Tongue (tissue), 2 donors: Measurements from ENCODE around the gene C22orf42. TPM values are rescaled to one million over a fixed set of nuclear protein-coding genes. Genes with fewer than 3 reads are reported as not detected.
"Not testable (repeated sequence)": the region's sequence is repeated elsewhere in the genome, so short reads cannot be mapped to it uniquely, and the experiment has no call there.

ENCODE experiments used
- DNase-seq: peaks from one replicate; pipeline ENCODE4 v3.0.0-alpha.2; 2015
- total RNA-seq: library from RNA; depleted of rRNA; stranded (reverse); fragments of >200 nt; gene quantifications from one replicate; pipeline ENCODE4 v1.2.3, GENCODE V29; 2014

Gene C22orf42, protein sequence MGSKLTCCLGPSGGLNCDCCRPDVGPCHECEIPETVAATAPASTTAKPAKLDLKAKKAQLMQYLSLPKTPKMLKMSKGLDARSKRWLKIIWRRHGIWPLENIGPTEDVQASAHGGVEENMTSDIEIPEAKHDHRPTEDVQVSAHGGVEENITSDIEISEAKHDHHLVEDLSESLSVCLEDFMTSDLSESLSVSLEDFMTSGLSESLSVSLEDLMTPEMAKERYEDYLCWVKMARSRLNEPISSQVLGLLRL
- total RNA-seq, result not detected

DNA sequence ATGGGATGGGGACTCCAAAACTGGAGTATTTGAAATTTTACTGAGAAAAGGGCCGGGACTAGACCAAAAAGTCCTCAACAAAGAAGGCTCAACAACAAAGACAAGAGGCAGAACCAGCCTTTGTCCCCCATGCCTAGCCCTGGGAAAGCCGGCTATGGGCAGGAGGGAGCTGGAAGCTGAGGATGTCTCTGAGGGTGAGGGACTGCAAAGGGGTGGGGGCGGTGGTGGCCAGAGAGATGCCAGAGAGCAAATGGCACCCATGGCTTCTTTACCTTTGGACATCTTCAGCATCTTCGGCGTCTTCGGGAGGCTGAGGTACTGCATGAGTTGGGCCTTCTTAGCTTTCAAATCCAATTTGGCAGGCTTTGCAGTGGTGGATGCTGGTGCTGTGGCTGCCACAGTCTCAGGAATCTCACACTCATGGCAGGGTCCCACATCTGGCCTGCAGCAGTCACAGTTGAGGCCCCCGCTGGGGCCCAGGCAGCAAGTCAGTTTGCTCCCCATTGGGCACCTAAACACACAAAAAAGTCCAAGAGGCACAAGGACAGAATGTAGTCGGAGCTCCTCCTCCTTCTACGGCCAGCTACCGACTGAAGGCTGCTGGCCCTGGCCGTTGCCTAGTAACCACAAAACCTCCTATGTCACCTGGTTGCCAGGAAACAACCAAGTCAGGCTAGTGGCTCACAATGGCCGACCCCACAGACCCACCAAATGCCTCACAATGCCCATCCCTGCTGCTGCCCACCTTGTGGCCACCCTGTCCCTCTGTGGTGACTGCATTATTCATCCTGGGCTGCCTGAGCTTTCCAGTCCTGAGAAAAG lies at the start of gene C22orf42:
Gene C22orf42, minus strand, starts transcription at position 592 of the 822 bp plus-strand sequence. Its CDS starts 88 bp downstream, at position 504.
- DNase-seq, result no peak

DNA sequence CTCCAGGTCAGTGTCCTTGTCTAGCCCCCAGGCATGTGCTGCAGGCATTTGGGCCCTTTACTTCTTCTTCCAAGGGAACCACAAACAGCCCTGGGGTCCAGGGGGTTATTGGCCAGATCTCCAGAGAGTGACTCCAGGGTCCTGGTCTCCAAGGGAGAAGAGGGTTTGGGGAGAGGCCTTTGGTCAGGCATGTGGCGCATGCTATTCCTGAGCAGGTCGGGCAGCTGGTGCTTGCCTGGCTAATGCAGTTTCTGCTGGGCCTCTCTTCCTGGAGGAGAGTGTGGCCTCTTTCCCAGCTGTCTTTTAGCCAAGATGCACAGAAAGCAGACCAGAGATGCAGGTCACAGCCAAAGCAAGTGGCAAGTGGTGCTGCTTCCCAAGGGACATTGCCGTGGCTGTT lies 49.6 kb upstream of the C22orf42 start:
- DNase-seq, result no peak

DNA sequence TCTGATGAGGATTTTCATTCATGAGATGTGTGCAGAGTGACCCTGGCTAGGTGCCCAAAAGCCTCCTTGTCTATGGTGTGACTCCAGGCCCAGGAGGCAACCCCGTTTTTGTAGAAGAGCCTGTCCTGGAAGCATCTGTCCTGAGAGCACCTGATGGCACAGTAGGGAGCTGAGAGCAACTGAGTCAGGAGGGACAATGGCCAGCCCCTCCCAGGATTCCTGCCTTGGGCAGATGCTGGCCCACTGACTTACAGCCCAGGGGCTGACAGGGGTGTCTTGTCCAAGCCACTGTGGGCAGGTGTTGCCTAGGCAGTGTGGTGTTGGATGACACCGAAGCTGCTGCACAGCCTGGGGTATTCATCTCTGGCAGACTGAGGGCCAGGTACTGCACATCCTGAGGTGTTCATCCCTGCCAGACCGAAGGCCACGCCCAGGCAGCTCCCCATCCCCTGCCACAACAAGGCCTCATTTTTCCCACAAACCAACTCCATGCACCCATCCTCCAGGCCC lies 48.9 kb upstream of the C22orf42 start:
- DNase-seq, result no peak

DNA sequence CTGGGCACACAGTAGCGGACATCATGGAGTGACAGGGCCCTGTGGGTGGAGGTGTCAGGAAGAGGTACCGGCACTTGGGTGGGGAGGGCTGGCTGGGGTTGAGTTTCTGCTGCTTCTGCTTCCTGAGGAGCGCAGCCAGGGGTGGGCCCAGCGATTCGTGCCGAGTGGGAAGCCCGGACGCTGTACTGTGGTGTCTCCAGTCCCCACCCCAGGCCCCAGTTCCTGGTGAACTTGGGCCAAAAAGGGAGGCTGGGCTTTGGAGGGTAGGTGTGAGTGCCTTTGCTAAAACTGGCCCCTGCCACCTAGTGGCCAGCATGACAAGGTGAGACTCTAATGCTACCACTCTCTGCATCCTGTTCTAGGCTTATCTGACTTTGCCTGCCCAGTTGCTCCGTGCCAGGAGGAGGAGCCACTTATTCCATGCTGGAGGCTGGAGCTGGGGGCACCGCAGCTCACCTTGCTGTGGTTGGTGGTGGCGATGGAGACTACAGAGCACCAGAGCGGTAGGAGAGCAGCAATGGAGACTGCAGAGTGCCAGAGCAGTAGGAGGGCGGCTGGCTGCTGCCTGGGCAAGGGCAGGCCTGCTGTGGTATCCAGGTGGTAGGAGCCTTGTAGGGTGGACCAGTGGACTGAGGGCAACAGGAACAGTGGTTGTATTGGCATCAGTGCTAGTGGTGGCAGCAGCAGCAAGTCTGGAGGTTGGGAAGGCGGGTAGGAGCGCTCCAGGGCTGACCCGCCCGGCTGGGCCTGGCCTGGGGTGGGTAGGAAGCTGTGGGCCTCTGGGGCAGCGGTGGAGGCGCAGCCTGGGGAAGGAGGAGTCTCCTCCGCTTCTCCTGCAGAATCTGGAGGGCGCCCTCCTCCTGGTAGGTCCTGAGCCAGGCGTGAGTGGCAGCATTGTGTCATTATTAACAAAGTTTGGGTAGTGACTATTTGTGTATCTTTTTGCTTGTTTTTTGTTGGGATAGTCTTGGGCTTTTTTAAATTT lies 48.0 kb upstream of the C22orf42 start:
- DNase-seq, result no peak

DNA sequence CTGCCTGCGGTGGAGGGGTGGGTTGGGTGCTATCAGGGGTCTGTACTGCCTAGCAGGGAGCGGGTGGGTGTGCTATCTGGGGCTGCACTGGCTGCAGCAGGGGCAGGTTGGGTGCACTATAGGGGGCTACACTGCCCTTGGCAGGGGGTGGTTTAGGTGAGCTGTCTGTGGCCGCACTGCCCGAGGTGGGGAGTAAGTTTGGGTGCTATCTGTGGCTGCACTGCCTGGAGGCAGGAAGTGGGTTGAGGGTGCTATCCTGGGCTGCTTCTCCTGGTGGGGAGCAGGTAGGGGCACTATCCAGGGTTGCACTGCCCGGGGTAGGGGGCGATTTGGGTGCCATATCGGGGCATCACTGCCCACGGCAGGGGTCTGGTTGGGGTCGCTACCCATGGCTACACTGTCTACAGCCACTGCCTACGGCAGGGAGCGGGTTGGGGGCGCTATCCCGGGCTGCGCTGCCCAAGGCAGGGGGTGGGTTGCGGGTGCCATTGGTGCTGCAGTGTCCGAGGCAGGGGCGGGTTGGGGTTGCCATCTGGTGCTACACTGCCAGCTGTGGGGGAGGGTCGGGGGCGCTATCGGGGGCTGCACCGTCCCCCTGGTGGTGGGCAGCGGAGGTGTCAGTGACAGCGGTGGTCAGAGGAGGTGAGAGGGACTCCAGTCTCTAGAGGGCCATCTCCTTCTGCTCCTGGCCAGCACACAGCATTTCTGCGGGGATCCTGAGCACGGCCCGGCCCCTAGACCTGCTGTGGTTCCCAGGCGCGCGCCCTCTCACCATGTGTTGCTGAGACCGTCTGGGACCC lies 47.1 kb upstream of the C22orf42 start:
- no peak for DNase-seq

DNA sequence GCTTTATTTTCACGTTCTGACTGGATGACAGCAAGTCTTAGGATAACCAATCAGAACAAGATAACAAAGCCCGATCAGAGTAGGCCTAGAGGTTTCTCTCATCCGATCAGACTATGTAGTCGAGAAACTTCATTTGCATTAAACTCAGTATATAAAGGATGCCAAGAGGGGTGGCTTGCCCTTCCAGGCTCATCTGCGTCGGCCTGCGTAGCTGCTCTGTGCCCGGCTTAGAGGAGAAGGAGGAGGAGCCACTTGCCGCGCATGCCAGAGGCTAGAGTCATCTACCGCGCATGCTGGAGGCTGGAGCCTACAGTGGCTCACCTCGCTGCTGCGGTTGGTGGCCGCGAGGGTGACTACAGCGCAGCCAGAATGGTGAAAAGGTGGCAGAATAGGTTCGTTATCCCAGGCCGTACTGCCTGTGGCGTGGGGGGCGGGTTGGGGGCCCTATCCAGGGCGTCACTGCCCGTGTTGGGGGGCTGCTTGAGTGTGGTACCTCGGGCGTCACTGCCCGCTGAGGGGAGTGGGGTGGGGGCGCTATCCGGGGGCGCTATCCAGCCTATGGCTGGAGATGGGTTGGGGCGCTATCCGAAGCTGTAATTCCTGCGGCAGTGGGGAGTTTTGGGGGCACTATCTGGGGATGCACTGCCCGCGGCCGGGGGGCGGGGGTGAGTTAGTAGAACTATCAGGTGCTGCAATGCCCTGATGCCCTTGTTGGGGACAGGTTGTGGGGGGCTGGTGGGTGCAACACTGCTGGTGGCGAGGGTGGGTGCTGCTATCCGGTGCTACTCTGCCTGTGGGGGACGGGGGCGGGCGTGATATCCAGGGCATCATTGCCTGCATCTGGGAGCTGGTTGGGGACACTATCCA lies 46.0 kb upstream of the C22orf42 start, which contains the start of gene RFPL2:
Gene RFPL2, minus strand, starts transcription at position 218 of the 867 bp plus-strand sequence. CDS start 2,622 bp downstream, outside the sequence.
- no peak for DNase-seq

DNA sequence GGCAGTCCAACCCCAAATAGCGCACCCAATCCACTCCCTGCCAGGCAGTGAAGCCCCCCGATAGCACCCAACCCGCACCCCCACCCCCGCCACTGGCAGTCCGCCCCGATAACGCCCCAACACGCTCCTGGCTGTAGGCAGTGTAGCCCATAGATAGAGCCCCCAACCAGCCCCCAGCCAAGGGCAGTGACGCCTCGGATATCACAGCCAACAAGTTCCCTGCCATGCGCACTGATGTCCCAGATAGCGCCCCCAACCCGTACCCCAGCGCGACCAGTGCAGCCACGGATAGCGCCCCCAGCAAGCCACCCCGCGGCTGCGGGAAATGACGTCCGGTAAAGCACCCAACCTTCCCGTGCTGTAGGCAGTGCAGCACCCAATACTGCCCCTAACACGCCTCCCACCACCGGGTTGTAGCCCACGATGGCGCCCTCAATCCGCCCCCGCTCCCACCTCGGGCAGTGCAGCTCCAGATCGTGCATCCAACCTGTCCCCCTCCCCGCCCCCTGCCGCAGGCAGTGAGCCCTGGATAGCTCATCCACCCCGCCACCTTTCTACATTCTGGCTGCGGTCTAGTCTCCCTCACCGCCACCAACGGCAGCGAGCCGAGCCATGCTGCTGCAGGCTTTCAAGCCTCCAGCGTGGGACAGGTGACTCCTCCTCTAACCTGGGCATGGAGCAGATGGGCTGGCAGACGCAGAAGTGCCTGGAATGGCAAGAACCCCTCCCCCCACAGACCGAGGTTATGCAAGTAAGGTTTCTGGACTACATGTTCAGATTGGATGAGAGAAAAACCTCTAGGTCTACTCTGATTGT lies 45.1 kb upstream of the C22orf42 start:
- DNase-seq, result no peak

DNA sequence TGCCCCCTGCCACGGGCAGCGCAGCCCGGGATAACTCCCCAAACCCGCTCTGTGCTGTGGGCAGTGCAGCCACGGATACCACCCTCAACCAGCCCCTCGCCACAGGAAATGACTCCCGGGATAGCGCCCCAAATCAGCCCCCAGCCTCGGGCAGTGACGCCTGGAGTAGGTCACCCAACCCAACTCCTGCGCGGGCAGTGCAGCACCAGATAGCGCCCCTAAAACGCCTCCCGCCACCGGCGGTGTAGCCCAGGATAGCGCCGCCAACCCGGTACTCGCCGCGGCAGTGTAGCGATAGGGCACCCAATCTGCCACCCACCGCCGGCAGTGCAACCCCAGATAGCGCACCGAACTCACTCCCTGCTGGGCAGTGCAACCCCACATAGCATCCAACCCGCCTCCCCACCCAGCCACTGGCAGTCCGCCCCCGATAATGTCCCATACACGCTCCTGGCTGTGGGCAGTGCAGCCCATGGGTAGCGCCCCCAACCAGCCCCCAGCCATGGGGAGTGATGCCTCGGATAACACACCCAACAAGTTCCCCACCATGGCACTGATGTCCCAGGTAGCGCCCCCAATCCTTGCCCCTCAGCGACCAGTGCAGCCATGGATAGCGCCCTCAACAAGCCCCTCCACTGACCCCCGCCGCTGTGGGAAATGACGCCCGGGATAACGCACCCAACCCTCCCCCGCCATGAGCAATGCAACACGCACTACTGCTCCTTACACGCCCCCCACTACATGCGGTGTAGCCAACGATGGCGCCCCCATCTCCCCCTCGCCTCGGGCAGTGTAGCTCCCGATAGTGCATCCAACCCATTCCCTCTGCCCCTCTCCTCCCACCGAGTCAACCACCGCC lies 44.3 kb upstream of the C22orf42 start:
- DNase-seq, result no peak

DNA sequence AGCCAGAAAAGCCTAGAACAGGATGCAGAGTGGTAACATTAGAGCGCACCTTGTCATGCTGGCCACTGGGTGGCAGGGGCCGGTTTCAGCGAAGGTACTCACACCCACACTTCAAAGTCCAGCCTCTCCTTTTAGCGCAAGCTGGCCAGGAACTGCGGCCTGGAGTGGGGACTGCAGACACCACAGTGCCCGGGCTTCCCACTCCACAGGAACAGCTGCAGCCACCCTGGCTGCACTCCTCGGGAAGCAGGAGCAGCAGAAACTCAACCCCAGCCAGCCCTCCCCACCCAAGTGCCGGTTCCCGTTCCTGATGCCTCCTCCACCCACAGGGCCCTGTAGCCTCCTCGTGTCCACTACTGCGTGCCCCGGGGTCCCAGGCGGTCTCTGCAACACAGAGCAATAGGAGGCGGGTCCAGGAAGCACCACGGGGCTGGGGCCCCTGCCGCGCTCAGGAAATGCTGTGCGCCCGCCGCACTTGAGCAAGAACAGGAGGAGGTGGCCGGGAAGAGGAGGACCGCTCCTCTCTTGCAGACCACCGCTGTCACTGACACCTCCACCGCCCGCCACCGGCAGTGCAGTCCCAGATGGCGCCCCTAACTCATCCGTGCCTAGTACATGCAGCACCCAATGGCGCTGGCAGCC lies 43.6 kb upstream of the C22orf42 start:
- DNase-seq, result peak; percentile 68

DNA sequence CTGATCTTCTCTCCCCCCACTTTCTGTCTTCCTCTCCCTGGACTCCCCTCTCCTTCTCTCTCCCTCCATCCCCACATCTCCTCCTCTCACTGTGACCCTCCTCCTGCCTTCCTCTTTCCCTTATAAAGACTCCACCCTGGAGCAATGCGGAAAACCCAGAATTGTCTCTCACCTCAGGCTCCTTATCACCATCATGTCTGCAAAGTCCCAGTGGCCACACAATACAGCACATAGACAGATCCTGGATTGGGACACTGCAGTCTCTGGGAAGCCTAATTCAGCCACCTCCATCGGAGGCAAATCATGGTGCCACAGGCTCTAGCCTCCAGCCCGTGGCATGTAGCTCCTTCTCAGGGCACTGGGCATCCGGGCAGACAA lies 43.0 kb upstream of the C22orf42 start:
- no peak for DNase-seq

DNA sequence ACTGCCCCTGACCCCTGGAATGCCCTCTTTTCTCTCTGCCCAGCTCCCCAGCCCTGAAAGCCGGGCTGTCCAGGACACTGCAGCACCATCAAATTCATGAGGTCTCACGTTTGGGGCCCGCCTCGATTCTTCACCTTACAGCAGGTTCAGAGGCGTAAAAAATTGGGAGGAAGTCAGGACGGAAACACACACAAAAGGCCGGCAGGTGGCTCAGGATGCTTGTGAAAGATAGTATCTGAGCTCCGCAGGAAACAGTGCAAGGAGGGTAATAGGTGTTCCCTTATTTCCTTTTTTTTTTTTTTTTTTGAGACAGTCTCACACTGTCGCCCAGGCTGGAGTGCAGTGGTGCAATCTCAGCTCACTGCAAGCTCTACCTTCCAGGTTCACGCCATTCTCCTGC lies 41.6 kb upstream of the C22orf42 start:
- DNase-seq, result no peak

DNA sequence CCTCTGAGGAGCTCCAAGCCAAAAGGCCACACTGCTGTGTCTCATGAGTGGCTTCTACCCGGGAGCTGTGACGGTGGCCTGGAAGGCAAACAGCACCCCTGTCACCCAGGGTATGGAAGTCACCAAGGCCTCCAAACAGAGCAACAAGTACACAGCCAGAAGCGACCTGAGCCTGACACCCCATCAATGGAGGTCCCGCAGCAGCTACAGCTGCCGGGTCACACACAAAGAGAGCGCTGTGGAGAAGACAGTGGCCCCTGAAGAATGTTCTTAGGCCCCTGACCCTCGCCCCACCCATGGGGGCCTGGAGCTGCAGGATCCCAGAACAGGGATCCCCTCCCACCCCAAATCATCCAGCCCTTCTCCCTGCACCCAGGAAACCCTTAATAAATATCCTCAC lies 40.9 kb upstream of the C22orf42 start:
- DNase-seq, result no peak

DNA sequence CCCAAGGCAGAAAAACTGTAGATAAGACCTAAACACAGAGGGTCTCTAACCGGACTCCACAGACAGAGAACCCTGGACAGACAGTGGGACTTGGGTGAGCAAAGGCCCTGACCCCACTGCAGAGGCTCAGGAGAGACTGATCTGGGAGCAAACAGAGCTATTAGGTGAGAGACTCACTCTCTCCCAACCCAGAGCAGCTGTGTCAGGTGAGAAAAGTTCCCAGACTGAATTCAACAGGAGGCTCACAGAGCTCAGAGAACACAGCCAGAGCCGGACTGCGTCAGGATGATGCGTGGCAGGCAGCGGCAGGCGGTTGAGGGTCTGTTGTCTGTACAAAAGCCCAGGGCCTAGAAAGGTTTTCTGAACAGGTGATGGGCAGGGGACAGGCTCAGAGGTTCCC lies 40.2 kb upstream of the C22orf42 start:
- DNase-seq, result no peak

DNA sequence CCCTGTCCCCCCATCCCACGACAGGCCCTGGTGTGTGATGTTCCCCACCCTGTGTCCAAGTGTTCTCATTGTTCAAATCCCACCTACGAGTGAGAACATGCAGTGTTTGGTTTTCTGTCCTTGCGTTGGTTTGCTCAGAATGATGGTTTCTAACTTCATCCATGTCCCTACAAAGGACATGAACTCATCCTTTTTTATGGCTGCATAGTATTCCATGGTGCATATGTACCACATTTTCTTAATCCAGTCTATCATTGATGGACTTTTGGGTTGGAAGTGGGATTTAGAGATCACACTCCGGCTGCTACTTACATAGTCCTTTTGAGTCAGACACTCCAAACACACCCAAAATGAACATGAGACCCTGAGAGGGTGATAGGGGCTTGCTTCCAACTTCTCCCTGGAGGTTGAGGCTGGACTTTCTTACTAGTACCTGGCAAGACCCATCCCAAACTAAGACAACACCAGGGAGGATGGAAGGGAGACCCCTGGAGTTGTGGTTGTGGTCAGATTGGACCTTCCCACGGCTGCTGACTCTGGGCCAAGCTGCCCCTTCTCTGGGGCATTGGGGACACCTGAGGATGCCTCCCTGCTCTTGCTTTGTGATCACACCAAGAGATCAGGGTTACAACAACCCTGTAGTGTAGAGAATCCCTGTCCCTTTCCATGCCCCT lies 38.6 kb upstream of the C22orf42 start:
- DNase-seq, result not testable (repeated sequence)

DNA sequence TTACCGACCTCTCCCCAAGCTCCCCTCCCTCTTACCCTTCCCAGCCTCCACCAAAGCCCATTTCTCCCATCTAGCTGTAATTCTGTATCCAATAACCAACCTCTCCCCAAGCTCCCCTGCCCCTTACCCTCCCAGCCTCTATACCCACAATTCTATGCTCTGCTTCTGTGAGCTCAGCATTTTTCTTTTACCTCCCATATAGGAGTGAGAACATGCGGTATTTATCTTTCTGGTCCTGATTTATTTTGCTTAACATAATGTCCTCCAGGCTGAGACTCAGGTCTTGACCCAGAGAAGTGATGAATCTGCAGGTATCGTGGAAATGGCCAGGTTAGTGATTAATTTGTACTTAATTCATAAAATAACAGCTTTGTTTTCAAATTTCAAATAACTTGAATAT lies 36.8 kb upstream of the C22orf42 start:
- DNase-seq, result not testable (repeated sequence)

DNA sequence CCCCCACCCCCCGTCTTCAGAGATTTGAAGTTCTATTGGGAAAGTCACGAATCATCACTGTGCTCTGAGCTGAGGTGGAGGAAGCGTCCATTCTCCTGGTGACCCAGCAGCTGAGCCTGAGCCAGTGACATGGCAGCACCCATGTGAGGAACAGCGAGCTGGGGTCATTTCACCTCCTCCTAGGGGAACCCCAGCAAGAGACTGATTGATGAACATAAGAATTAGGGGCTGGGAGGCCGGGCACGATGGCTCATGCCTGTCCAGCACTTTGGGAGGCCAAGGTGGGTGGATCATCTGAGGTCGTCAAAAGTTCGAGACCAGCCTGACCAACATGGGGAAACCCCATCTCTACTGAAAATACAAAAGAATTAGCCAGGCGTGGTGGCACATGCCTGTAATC lies 34.2 kb upstream of the C22orf42 start:
- not testable (repeated sequence) for DNase-seq

DNA sequence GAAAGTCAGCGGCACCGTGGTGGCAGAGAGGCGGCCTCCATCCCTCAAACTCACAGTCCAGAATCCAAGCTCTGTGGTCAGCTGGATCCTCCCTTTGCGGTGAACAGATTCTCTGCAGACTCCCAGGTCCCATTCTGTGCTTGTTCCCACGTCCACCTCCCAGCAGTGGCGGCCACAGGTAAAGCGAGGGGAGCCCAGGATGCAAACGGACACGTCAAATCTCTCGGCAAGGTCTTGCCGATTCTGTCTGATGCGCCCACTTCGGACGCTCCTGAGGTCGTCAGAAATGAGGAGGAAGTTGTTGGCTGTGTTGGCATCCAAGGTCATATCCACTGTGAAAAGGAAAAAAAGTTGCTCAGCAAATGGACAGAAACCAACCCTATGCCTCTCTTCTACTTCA lies 31.9 kb upstream of the C22orf42 start:
- not testable (repeated sequence) for DNase-seq
